Sigmoid colon (tissue), 3 donors: Measurements from ENCODE around the gene HYKK.

Experiments
- POLR2A ChIP-seq, 2 donors: fragments of 450-650 bp; IDR thresholded peaks; one replicate each; pipeline ENCODE4 v1.6.1; 2016; ENCODE audit warnings: antibody characterized with exemption in 2 of 2, mild to moderate bottlenecking in 2 of 2, moderate library complexity in 2 of 2
- TF ChIP-seq, protein P1 (sequence below), 4 experiments: fragments of 450-650 bp in 3 of 4; fragments of 200-600 bp in 1 of 4; IDR thresholded peaks; one replicate each; pipeline ENCODE4 v1.5.1; 2016 to 2019; ENCODE audit warnings: antibody characterized with exemption in 4 of 4, mild to moderate bottlenecking in 3 of 4, moderate library complexity in 2 of 4

GRCh38 chr15:78537266-78537905, 30.0 kb downstream of the HYKK start:
- TF ChIP-seq, protein P1, sequence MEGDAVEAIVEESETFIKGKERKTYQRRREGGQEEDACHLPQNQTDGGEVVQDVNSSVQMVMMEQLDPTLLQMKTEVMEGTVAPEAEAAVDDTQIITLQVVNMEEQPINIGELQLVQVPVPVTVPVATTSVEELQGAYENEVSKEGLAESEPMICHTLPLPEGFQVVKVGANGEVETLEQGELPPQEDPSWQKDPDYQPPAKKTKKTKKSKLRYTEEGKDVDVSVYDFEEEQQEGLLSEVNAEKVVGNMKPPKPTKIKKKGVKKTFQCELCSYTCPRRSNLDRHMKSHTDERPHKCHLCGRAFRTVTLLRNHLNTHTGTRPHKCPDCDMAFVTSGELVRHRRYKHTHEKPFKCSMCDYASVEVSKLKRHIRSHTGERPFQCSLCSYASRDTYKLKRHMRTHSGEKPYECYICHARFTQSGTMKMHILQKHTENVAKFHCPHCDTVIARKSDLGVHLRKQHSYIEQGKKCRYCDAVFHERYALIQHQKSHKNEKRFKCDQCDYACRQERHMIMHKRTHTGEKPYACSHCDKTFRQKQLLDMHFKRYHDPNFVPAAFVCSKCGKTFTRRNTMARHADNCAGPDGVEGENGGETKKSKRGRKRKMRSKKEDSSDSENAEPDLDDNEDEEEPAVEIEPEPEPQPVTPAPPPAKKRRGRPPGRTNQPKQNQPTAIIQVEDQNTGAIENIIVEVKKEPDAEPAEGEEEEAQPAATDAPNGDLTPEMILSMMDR (IDR thresholded peaks at IDR 0.05) = no peak
- no peak for TF ChIP-seq POLR2A (IDR thresholded peaks at IDR 0.05)
